ENCODE results near the gene FCER2. TPM values are rescaled to one million over a fixed set of nuclear protein-coding genes. Genes with fewer than 3 reads are reported as not detected.
"Not testable (repeated sequence)": the region's sequence is repeated elsewhere in the genome, so short reads cannot be mapped to it uniquely, and the experiment has no call there.

FCER2 gene
- polyA plus RNA-seq, 1 experiment: not detected

GRCh38 chr19:7746903-7747884 is 45.3 kb upstream of the FCER2 start, which contains the start of gene CD209:
Gene CD209, minus strand, starts transcription at chr19:7747534. Its CDS starts 23 bp downstream, at chr19:7747511.
- Histone ChIP-seq H3K9me3 (ENCODE audit: control insufficient read depth, insufficient read depth, low read length) (no peaks in the 10 kb centered on the region), H3K27me3 (ENCODE audit: control insufficient read depth, insufficient read depth, low read length) (peaks cover 3% of the 10 kb centered on the region), H3K4me3 (ENCODE audit: low read depth, low read length) (no peak within 1 kb of the TSS), H3K27ac (ENCODE audit: low read depth, low read length) (no peak within 1 kb of the TSS)
- ChIA-PET POLR2A (no interaction called here), CTCF (interaction anchor here (0.6 to 0.9 kb wide), 2 partner anchors 95 to 1566 kb away, joined by 3 read pairs; no protein-coding TSS in a partner anchor)
- no peak for TF ChIP-seq CTCF (IDR thresholded peaks at IDR 0.05; ENCODE audit: low read depth, low read length)
- DNase-seq (ENCODE audit: low read depth, low spot score): no peak

GRCh38 chr19:7746306-7746705 is 44.4 kb upstream of the FCER2 start:
- H3K27ac ChIP-seq (ENCODE audit: low read depth, low read length); H3K9me3 ChIP-seq (ENCODE audit: control insufficient read depth, insufficient read depth, low read length); DNase-seq (ENCODE audit: low read depth, low spot score); CTCF ChIA-PET; POLR2A ChIA-PET; H3K27me3 ChIP-seq (ENCODE audit: control insufficient read depth, insufficient read depth, low read length); H3K4me3 ChIP-seq (ENCODE audit: low read depth, low read length): not testable (repeated sequence)

- H3K27ac ChIP-seq (ENCODE audit: low read depth, low read length): no peak overlapping the region
- H3K27me3 ChIP-seq (ENCODE audit: control insufficient read depth, insufficient read depth, low read length): peaks cover 3% of the 10 kb centered on the region
- H3K9me3 ChIP-seq (ENCODE audit: control insufficient read depth, insufficient read depth, low read length): no peaks in the 10 kb centered on the region
- CTCF ChIA-PET: interaction anchor here (0.5 kb wide), 1 partner anchor 1227 kb away, joined by 5 read pairs; no protein-coding TSS in a partner anchor
- POLR2A ChIA-PET: no interaction called here
- no peak for DNase-seq (ENCODE audit: low read depth, low spot score)
- no peak overlapping the region for H3K4me3 ChIP-seq (ENCODE audit: low read depth, low read length)
- TF ChIP-seq CTCF (IDR thresholded peaks at IDR 0.05; ENCODE audit: low read depth, low read length): no peak
Observed at GRCh38 chr19:7744871-7745650, 43.1 kb upstream of the FCER2 start.

GRCh38 chr19:7744199-7744786 is 42.4 kb upstream of the FCER2 start:
- Histone ChIP-seq H3K27me3 (ENCODE audit: control insufficient read depth, insufficient read depth, low read length) (peaks cover 3% of the 10 kb centered on the region), H3K27ac (ENCODE audit: low read depth, low read length) (no peak overlapping the region), H3K4me3 (ENCODE audit: low read depth, low read length) (no peak overlapping the region), H3K9me3 (ENCODE audit: control insufficient read depth, insufficient read depth, low read length) (no peaks in the 10 kb centered on the region)
- CTCF ChIA-PET: interaction anchor here (0.5 kb wide), 1 partner anchor 1227 kb away, joined by 5 read pairs; no protein-coding TSS in a partner anchor
- POLR2A ChIA-PET: no interaction called here
- no peak for DNase-seq (ENCODE audit: low read depth, low spot score)
- no peak for TF ChIP-seq CTCF (IDR thresholded peaks at IDR 0.05; ENCODE audit: low read depth, low read length)

GRCh38 chr19:7743425-7743841 is 41.5 kb upstream of the FCER2 start:
- Histone ChIP-seq H3K27me3 (ENCODE audit: control insufficient read depth, insufficient read depth, low read length) (peaks cover 3% of the 10 kb centered on the region), H3K4me3 (ENCODE audit: low read depth, low read length) (no peak overlapping the region), H3K27ac (ENCODE audit: low read depth, low read length) (no peak overlapping the region), H3K9me3 (ENCODE audit: control insufficient read depth, insufficient read depth, low read length) (no peaks in the 10 kb centered on the region)
- TF ChIP-seq CTCF (IDR thresholded peaks at IDR 0.05; ENCODE audit: low read depth, low read length): no peak
- ChIA-PET CTCF (no interaction called here), POLR2A (no interaction called here)
- no peak for DNase-seq (ENCODE audit: low read depth, low spot score)
